GM19193 (cell line): ENCODE data around the gene ST13.

Experiments used
- POLR2A ChIP-seq: IDR thresholded peaks from 4 replicates; pipeline ENCODE4 v1.6.1; 2011; ENCODE audit not compliant: insufficient read depth, insufficient read length; ENCODE audit errors: extremely low read depth

Gene ST13

GRCh38 chr22:40853961-40854360 is 2.5 kb downstream of the ST13 start:
- no peak for TF ChIP-seq POLR2A

DNA sequence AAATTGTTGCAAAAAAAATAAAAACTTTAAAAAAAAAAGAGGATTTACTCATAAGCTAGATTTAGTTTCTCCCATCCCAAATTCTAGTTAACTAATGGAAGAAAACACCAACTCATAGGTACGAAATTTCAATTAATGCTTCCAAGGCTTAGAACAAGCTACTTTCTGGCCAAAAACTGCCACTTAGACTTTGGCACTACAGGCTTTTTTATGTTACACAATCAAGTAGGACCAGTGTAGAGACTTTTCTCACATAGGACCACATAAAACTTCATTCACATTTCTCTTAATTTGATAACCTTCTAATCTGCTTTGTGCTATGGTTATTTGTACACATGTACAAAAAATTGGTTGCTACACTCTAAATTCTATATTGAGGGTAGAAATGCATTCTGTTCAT is 3.1 kb downstream of the ST13 start:
- no peak for TF ChIP-seq POLR2A

GRCh38 chr22:40844951-40845350 is 11.5 kb downstream of the ST13 start:
- no peak for TF ChIP-seq POLR2A

DNA sequence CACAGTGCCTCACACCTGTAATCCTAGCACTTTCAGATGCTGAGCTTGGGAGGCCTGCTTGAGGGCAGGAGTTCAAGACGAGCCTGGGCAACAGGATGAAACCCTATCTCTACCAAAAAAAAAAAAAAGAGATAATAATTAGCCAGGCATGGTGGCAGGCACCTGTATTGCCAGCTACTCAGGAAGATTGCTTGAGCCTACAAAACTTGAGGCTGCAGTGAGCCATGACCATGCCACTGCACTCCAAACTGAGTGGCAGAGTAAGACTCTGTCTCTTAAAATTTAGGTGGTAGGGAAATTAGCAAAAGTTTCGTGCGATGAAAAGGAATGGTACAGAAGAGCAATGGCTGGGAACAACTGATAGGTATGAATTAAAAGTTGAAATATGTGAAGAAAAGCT is 18.0 kb downstream of the ST13 start:
- no peak for TF ChIP-seq POLR2A

DNA sequence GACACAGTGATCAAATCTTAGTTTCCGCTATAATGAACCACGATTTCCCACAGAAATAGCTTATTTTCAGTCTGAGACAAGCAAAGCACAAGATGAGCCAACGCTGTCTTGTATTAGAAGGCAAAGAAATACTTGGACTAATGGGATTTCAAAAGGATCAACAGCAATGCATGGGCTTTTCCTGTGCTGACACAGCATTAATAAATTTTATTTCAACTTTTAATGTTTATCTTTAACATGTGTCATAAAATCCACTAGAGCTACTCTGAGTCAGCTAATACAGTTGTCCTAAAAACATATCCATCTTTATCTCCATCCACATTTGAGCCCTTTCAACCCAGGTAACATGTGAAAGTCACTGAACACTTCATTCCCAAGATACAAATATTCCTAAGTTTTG is 21.8 kb downstream of the ST13 start:
- TF ChIP-seq POLR2A: no peak

DNA sequence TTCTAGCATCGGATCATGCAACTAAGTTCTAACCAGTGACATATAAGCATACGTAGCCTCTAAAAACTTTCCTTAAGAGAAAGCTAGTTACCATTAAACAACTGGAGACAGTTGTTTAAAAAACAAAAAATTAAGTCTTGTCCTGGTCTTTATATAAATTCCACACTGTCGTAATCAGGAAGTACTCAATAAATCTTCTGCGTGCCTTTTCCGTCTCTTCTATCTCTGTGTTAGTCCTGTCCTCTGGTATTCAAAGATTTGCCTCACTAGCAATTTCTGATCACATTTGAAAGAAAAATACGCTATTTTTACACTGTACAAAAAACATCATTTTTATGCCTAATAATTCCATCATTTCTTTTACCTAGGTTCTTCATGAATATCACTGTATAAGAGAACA is 27.3 kb downstream of the ST13 start:
- TF ChIP-seq POLR2A: no peak

- no peak for TF ChIP-seq POLR2A
Observed at GRCh38 chr22:40826984-40827741, 29.3 kb downstream of the ST13 start.

DNA sequence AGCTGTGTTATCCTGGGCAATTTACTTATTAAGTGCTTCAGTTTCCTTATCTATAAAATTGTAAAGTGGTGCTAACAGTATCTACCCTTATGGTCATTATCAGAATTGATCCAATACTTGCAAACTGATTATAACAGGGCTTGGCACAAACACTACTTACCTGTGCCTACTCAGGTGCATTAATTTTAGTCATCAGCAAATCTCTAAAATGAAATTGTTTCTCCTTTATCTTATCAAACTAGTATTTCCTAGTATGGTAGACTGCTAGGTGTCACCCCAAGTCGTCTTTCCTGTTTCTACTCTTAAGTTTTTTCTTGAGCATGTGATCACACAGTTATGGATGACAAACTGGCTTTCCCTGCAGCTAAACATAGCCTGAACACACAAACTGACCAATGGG is 33.0 kb downstream of the ST13 start:
- TF ChIP-seq POLR2A: no peak

- no peak for TF ChIP-seq POLR2A
Observed at GRCh38 chr22:40819599-40820140, 36.8 kb downstream of the ST13 start.

GRCh38 chr22:40818747-40819598 is 37.5 kb downstream of the ST13 start, which contains the start of gene SLC25A17:
TSS of gene SLC25A17 (minus strand) at chr22:40819346. CDS start at chr22:40819248, 98 bp downstream.
- peak; percentile 72 for TF ChIP-seq POLR2A

DNA sequence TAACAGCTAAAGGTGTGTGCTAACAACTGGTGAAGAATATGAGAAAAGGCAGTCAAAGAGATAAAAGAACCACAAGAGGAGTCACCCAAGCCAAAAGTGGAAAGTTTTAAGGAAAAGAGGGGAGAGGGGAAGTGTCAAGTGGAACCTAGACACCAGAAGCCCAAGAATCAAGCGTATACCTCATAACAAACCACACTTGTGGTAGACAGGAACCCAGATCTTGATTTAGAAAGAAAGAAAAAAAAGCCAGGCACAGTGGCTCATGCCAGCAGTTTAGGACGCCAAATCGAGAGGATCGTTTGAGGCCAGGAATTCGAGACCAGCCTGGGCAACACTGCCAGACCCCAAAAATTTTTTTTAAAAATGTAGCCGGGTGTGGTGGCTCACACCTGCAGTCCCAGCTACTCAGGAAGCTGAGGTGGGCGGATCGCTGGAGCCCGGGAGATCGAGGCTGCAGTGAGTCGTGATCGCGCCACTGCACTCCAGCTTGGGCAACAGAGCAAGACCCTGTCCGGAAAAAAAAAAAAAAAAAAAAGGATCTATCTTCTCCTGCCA is 38.2 kb downstream of the ST13 start:
- no peak for TF ChIP-seq POLR2A

DNA sequence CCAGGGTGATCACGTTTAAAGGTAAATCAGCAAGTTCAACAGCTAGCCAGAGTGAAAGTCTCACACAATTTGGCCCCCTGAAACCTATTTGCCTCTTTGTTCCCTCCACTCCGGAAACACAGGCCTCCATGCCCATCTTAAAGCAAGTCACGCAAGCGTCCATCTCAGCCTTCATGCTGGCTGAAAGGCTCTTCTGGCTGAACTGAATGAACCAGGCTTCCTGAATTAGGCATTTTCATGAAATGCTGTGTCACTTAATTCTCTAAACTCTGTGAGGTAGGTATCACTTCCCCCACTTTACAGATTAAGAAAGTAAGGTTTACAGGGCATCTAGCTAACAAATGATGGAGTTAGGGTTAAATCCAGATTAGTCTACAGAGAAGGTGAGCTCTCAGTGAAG is 38.7 kb downstream of the ST13 start:
- TF ChIP-seq POLR2A: no peak

- TF ChIP-seq POLR2A: no peak
Observed at GRCh38 chr22:40813912-40814315, 42.5 kb downstream of the ST13 start.

DNA sequence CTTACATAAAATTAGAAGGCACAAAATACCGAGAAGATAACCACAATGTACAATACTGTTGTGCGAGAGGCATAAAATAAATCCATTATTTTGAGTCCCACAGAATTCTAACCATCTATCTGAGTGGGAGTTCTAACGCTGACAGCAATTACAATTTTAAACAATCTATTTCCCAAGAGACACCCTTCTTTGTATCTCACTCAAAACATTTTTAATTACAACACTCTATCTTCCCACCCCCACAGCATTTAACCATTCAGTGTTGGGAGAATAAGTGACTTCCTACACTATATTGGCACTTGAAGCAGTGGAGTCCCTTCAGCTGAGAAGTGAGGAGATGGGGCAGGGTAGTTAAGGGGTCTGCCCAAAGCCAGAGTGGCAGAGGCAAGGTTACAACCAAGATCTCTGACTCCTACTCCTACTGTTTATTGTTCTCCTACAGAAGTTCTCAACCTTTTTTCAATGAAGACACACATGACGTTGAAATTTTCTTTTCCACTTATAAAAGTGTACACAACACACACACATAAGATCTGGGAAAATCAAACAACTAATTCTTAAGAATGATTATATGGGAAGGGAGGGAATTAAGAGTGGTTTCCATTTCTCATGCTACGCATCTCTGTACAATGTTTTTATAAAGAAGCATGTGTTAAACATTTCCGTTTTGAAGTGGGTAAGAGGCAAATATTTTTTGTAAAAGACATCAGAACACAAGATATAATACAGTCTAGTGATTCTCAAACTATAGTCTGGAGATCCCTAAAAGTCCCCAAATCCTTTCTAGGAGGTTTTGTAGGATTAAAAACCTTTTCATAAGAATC is 48.2 kb downstream of the ST13 start:
- no peak for TF ChIP-seq POLR2A
